Measurements from ENCODE around the gene KCP. TPM values are rescaled to one million over a fixed set of nuclear protein-coding genes. Genes with fewer than 3 reads are reported as not detected.

Gene KCP
- total RNA-seq, 1 donor from 2014 or later = 1.5 TPM

GRCh38 chr7:128835790-128836641, 74.5 kb downstream of the KCP start:
- H3K4me3 Mint-ChIP-seq (ENCODE audit: unreplicated experiment) = no peak overlapping the region
- peaks cover 36% of the 10 kb centered on the region for H3K4me1 Mint-ChIP-seq (ENCODE audit: low read depth)
- no peak for DNase-seq (ENCODE audit: low spot score)
- H3K9me3 Mint-ChIP-seq (ENCODE audit: low read depth) = no peaks in the 10 kb centered on the region
- H3K27me3 Mint-ChIP-seq (ENCODE audit: low read depth) = no peaks in the 10 kb centered on the region
- H3K36me3 Mint-ChIP-seq (ENCODE audit: low read depth) = peaks cover 19% of the 10 kb centered on the region
- H3K27ac Mint-ChIP-seq (ENCODE audit: unreplicated experiment) = no peak overlapping the region
- no peak for TF ChIP-seq CTCF (IDR thresholded peaks at IDR 0.05)

- no peak overlapping the region for H3K4me3 Mint-ChIP-seq (ENCODE audit: unreplicated experiment)
- H3K36me3 Mint-ChIP-seq (ENCODE audit: low read depth) = peaks cover 13% of the 10 kb centered on the region
- no peaks in the 10 kb centered on the region for H3K27me3 Mint-ChIP-seq (ENCODE audit: low read depth)
- H3K4me1 Mint-ChIP-seq (ENCODE audit: low read depth) = peaks cover 41% of the 10 kb centered on the region
- H3K27ac Mint-ChIP-seq (ENCODE audit: unreplicated experiment) = no peak overlapping the region
- no peaks in the 10 kb centered on the region for H3K9me3 Mint-ChIP-seq (ENCODE audit: low read depth)
- peak; percentile 89 for DNase-seq (ENCODE audit: low spot score)
- TF ChIP-seq CTCF (IDR thresholded peaks at IDR 0.05) = no peak
Measured at GRCh38 chr7:128835231-128835751, 75.2 kb downstream of the KCP start.

GRCh38 chr7:128833946-128834325, 76.6 kb downstream of the KCP start:
- Mint-ChIP-seq H3K4me3 (ENCODE audit: unreplicated experiment) (peak overlapping the region; percentile 89), H3K36me3 (ENCODE audit: low read depth) (peaks cover 9% of the 10 kb centered on the region), H3K27me3 (ENCODE audit: low read depth) (no peaks in the 10 kb centered on the region), H3K9me3 (ENCODE audit: low read depth) (no peaks in the 10 kb centered on the region), H3K4me1 (ENCODE audit: low read depth) (peaks cover 50% of the 10 kb centered on the region), H3K27ac (ENCODE audit: unreplicated experiment) (peak overlapping the region; percentile 88)
- TF ChIP-seq CTCF (IDR thresholded peaks at IDR 0.05) = no peak
- DNase-seq (ENCODE audit: low spot score) = no peak

- no peak for TF ChIP-seq CTCF (IDR thresholded peaks at IDR 0.05)
- no peak for DNase-seq (ENCODE audit: low spot score)
Measured at GRCh38 chr7:128833148-128833945, 77.2 kb downstream of the KCP start.

GRCh38 chr7:128832880-128833147, 77.7 kb downstream of the KCP start:
- no peaks in the 10 kb centered on the region for H3K9me3 Mint-ChIP-seq (ENCODE audit: low read depth)
- H3K27me3 Mint-ChIP-seq (ENCODE audit: low read depth) = no peaks in the 10 kb centered on the region
- H3K4me3 Mint-ChIP-seq (ENCODE audit: unreplicated experiment) = peak overlapping the region; percentile 89
- H3K36me3 Mint-ChIP-seq (ENCODE audit: low read depth) = peaks cover 5% of the 10 kb centered on the region
- peaks cover 60% of the 10 kb centered on the region for H3K4me1 Mint-ChIP-seq (ENCODE audit: low read depth)
- no peak overlapping the region for H3K27ac Mint-ChIP-seq (ENCODE audit: unreplicated experiment)
- TF ChIP-seq CTCF (IDR thresholded peaks at IDR 0.05) = no peak
- no peak for DNase-seq (ENCODE audit: low spot score)

More at GRCh38 chr7:128833148-128833945, 77.2 kb downstream of the KCP start:
- Mint-ChIP-seq H3K27me3 (ENCODE audit: low read depth) (no peaks in the 10 kb centered on the region), H3K4me3 (ENCODE audit: unreplicated experiment) (peak overlapping the region; percentile 89), H3K27ac (ENCODE audit: unreplicated experiment) (peak overlapping the region; percentile 88), H3K4me1 (ENCODE audit: low read depth) (peaks cover 55% of the 10 kb centered on the region), H3K36me3 (ENCODE audit: low read depth) (peaks cover 7% of the 10 kb centered on the region), H3K9me3 (ENCODE audit: low read depth) (no peaks in the 10 kb centered on the region)

All from chondrocyte (in vitro differentiated cells).